Stimulated activated CD4-positive, alpha-beta T cell treated with anti-CD3 and anti-CD28 coated beads, Interleukin-15, amount 100 ng/mL, for 48 hours (primary cell): ENCODE data around the gene ALDH1L1.
"Not testable (repeated sequence)": the region's sequence is repeated elsewhere in the genome, so short reads cannot be mapped to it uniquely, and the experiment has no call there.

Experiments used
- DNase-seq, 2 donors: peaks; one replicate each; pipeline ENCODE4 v3.0.0-alpha.2; 2020; ENCODE audit warnings: low read depth in 2 of 2

Gene ALDH1L1

GRCh38 chr3:126106336-126107202 is 73.8 kb downstream of the ALDH1L1 start:
- DNase-seq, result no peak

- DNase-seq, result no peak
Measured at GRCh38 chr3:126105691-126106187, 74.6 kb downstream of the ALDH1L1 start.

GRCh38 chr3:126104742-126105605 is 75.4 kb downstream of the ALDH1L1 start:
- no peak for DNase-seq

GRCh38 chr3:126104028-126104635 is 76.3 kb downstream of the ALDH1L1 start:
- no peak for DNase-seq

GRCh38 chr3:126103121-126104027 is 77.0 kb downstream of the ALDH1L1 start:
- no peak for DNase-seq

GRCh38 chr3:126102530-126102951 is 77.8 kb downstream of the ALDH1L1 start:
- DNase-seq, result no peak

- DNase-seq, result no peak
Measured at GRCh38 chr3:126102011-126102410, 78.4 kb downstream of the ALDH1L1 start.

GRCh38 chr3:126101521-126101982 is 78.8 kb downstream of the ALDH1L1 start:
- DNase-seq, result no peak

GRCh38 chr3:126100634-126101301 is 79.6 kb downstream of the ALDH1L1 start:
- no peak for DNase-seq

- DNase-seq, result no peak
Measured at GRCh38 chr3:126100269-126100633, 80.1 kb downstream of the ALDH1L1 start.

- no peak for DNase-seq
Measured at GRCh38 chr3:126098391-126098858, 82.0 kb downstream of the ALDH1L1 start.

GRCh38 chr3:126097801-126098200 is 82.6 kb downstream of the ALDH1L1 start:
- no peak for DNase-seq

- DNase-seq, result not testable (repeated sequence)
Measured at GRCh38 chr3:126096274-126096673, 84.1 kb downstream of the ALDH1L1 start.

GRCh38 chr3:126092128-126092527 is 88.3 kb downstream of the ALDH1L1 start:
- not testable (repeated sequence) for DNase-seq

- no peak for DNase-seq
Measured at GRCh38 chr3:126087552-126088175, 92.7 kb downstream of the ALDH1L1 start.

- DNase-seq, result no peak
Measured at GRCh38 chr3:126085841-126086240, 94.5 kb downstream of the ALDH1L1 start.

GRCh38 chr3:126085276-126085675 is 95.1 kb downstream of the ALDH1L1 start:
- no peak for DNase-seq

GRCh38 chr3:126084768-126085180 is 95.6 kb downstream of the ALDH1L1 start:
- DNase-seq, result no peak

GRCh38 chr3:126083913-126084767 is 96.2 kb downstream of the ALDH1L1 start, which contains the start of gene SLC41A3:
SLC41A3 (minus strand) TSS chr3:126084124; CDS start chr3:126068219, 15,905 bp downstream.
- DNase-seq, result peak; percentile 68 to 84
